A549 (cell line): ENCODE results near the gene GPT2. TPM values are rescaled to one million over a fixed set of nuclear protein-coding genes. Genes with fewer than 3 reads are reported as not detected.

Experiments used
- ATAC-seq, 2 experiments: fragments of 200-7000 bp in 1 of 2; fragments of >200 bp in 1 of 2; cut with Nextera tagmentation in 1 of 2; cut with Tn5 transposase in 1 of 2; 3 replicates each; pipeline versions ENCODE4 v1.8.0 to v1.9.1; 2018 to 2020; ENCODE audit warnings: mild to moderate bottlenecking in 1 of 2, moderate library complexity in 1 of 2
- CTCF ChIA-PET: fragments of 300-600 bp; sonication (Branson Sonifier 250); formaldehyde crosslinking; extraction: SDS; loops from one replicate; lab custom pipeline; 2021; ENCODE audit warnings: antibody characterized with exemption, inconsistent platforms; lab: Yijun Ruan, JAX
- POLR2A ChIA-PET: fragments of 350-600 bp; formaldehyde crosslinking; extraction: SDS; loops from one replicate; lab custom pipeline; 2021; ENCODE audit warnings: antibody characterized with exemption, inconsistent platforms; lab: Yijun Ruan, JAX
- DNase-seq, 2 experiments: peaks; one replicate each; pipeline versions ENCODE4 v3.0.0 to v3.0.0-alpha.2; 2011 to 2016; ENCODE audit warnings: low read depth in 1 of 2, low spot score in 1 of 2
- FAIRE-seq: peaks from 2 replicates; lab custom pipeline; 2011; peaks lifted over from hg19 to GRCh38; lab: Jason Lieb, UNC
- H3K27ac ChIP-seq, 2 experiments: fragments of >200 bp; sonication (Bioruptor Twin); formaldehyde crosslinking; 3 replicates each; pipeline ENCODE4 v1.5.1; 2016 to 2017
- H3K4me1 ChIP-seq: fragments of >200 bp; sonication (Bioruptor Twin); formaldehyde crosslinking; 3 replicates; pipeline ENCODE4 v1.6.1; 2016
- H3K4me2 ChIP-seq: fragments of >200 bp; sonication (Bioruptor Twin); formaldehyde crosslinking; 3 replicates; pipeline ENCODE4 v1.6.1; 2016
- H3K4me3 ChIP-seq: fragments of >200 bp; sonication (Bioruptor Twin); formaldehyde crosslinking; 3 replicates; pipeline ENCODE4 v1.5.1; 2016
- H3K9me3 ChIP-seq: fragments of >200 bp; sonication (Bioruptor Twin); formaldehyde crosslinking; 3 replicates; pipeline ENCODE4 v1.6.1; 2016
- HOXA7 ChIP-seq: fragments of 250-450 bp; sonication (Bioruptor Pico); IDR thresholded peaks from 2 replicates; pipeline ENCODE4 v1.5.0; 2020; ENCODE audit warnings: mild to moderate bottlenecking, moderate library complexity
- MAFK ChIP-seq: fragments of 450-650 bp; IDR thresholded peaks from 2 replicates; pipeline ENCODE4 v1.6.1; 2014; ENCODE audit not compliant: partially characterized antibody
- NFE2L2 ChIP-seq: fragments of 150-350 bp; conservative IDR thresholded peaks from 2 replicates; pipeline ENCODE4 v1.6.1; 2014; ENCODE audit warnings: low read length
- RAD21 ChIP-seq, 2 experiments: fragments of >200 bp in 1 of 2; sonication (Bioruptor Twin) in 1 of 2; formaldehyde crosslinking in 1 of 2; IDR thresholded peaks in 1 of 2; conservative IDR thresholded peaks in 1 of 2; 2 replicates in 1 of 2; 3 replicates in 1 of 2; pipeline ENCODE4 v1.6.1; 2012 to 2018; ENCODE audit warnings: inconsistent platforms in 1 of 2
- WGBS: methylation state at CpG from one replicate; pipeline ENCODE4 v1.1.6; 2017; ENCODE audit errors: missing lambda C conversion rate; 5-methylcytosine and 5-hydroxymethylcytosine counted together
- polyA plus RNA-seq, 4 experiments: library from polyadenylated mRNA; depleted of rRNA in 3 of 4; stranded (reverse); fragments of >200 nt; fragmentation: RNase III in 1 of 4; extraction: RNeasy Plus Mini Kit Qiagen cat#74134 plus additional on column Dnase treatment in 1 of 4; gene quantifications; 2 replicates in 3 of 4; 3 replicates in 1 of 4; pipeline ENCODE4 v1.2.3, GENCODE V29; 2011 to 2017
- small RNA-seq, 6 experiments: library from RNA; depleted of rRNA; stranded (forward); fragments of <200 nt; gene quantifications; one replicate each; pipeline ENCODE3, GENCODE V24; 2012

The GPT2 gene
- polyA plus RNA-seq, 2 of the 4 experiments (the other 2 are of a cell fraction): 8.9 to 15.3 TPM

GRCh38 chr16:46976550-46976949 lies 92.4 kb downstream of the GPT2 start:
- TF ChIP-seq MAFK (peak; percentile 98), HOXA7 (no peak), RAD21 (conservative IDR thresholded peaks at IDR 0.05 in 1 of 2, IDR thresholded peaks at IDR 0.05 in 1 of 2) (no peak), NFE2L2 (peak; percentile 96)
- TF ChIP-seq, all 56 proteins: peak for 2
- WGBS: 50% methylated on average over 4 of the region's 4 CpGs
- FAIRE-seq: no peak
- DNase-seq: peak in 1 of 2 experiments; percentile 24
- Histone ChIP-seq H3K4me2 (peak overlapping the region; percentile 45), H3K4me1 (peaks cover 25% of the 10 kb centered on the region), H3K4me3 (no peak overlapping the region), H3K9me3 (no peaks in the 10 kb centered on the region), H3K27ac (peak overlapping the region; percentile 66 to 85)
- ChIA-PET CTCF (no interaction called here), POLR2A (no interaction called here)
- ATAC-seq: no peak

Small RNAs within 50 kb of the gene (small RNA-seq; reads per million reads assigned to genes)
- 0 reads per million in 6 experiments for gene AC007225.2

Other genes with a start within 250 kb of the GPT2 start
- 67.2 and 85.5 TPM in 2 replicates for gene VPS35, start 195.2 kb upstream of the GPT2 start, polyA plus RNA-seq (2011; rRNA removed)
- 82.3 to 92.1 TPM (median 83.0 TPM) in 3 replicates for gene VPS35, start 195.2 kb upstream of the GPT2 start, polyA plus RNA-seq (2017; fragmentation: RNase III; extraction: RNeasy Plus Mini Kit Qiagen cat#74134 plus additional on column Dnase treatment)
- 27.7 and 35.0 TPM in 2 replicates for gene ORC6, start 194.7 kb upstream of the GPT2 start, polyA plus RNA-seq (2011; rRNA removed)
- 44.5 to 48.8 TPM (median 46.5 TPM) in 3 replicates for gene ORC6, start 194.7 kb upstream of the GPT2 start, polyA plus RNA-seq (2017; fragmentation: RNase III; extraction: RNeasy Plus Mini Kit Qiagen cat#74134 plus additional on column Dnase treatment)
- gene MYLK3, start 136.0 kb upstream of the GPT2 start, polyA plus RNA-seq (2011; rRNA removed): 0.15 and 0.16 TPM in 2 replicates
- 0.05 to 0.07 TPM (median 0.05 TPM) in 3 replicates for gene MYLK3, start 136.0 kb upstream of the GPT2 start, polyA plus RNA-seq (2017; fragmentation: RNase III; extraction: RNeasy Plus Mini Kit Qiagen cat#74134 plus additional on column Dnase treatment)
- gene C16orf87, start 53.2 kb upstream of the GPT2 start, polyA plus RNA-seq (2011; rRNA removed): 10.1 and 17.1 TPM in 2 replicates
- 10.0 to 10.8 TPM (median 10.3 TPM) in 3 replicates for gene C16orf87, start 53.2 kb upstream of the GPT2 start, polyA plus RNA-seq (2017; fragmentation: RNase III; extraction: RNeasy Plus Mini Kit Qiagen cat#74134 plus additional on column Dnase treatment)
- 28.8 and 33.7 TPM in 2 replicates for gene DNAJA2, start 89.3 kb downstream of the GPT2 start, polyA plus RNA-seq (2011; rRNA removed)
- gene DNAJA2, start 89.3 kb downstream of the GPT2 start, polyA plus RNA-seq (2017; fragmentation: RNase III; extraction: RNeasy Plus Mini Kit Qiagen cat#74134 plus additional on column Dnase treatment): 81.4 to 82.3 TPM (median 81.6 TPM) in 3 replicates